GM12801 (cell line): ENCODE measurements around the gene PLEKHH2.

Experiments
- CTCF ChIP-seq: IDR thresholded peaks from one replicate; pipeline ENCODE4 v1.5.1; 2011; ENCODE audit warnings: control low read depth; ENCODE audit not compliant: insufficient read length; ENCODE audit errors: extremely low read depth

Gene PLEKHH2

GRCh38 chr2:43794956-43795355 lies 157.9 kb downstream of the PLEKHH2 start:
- no peak for TF ChIP-seq CTCF

GRCh38 chr2:43796206-43796605 lies 159.1 kb downstream of the PLEKHH2 start:
- TF ChIP-seq CTCF, result no peak

GRCh38 chr2:43798300-43798699 lies 161.2 kb downstream of the PLEKHH2 start:
- no peak for TF ChIP-seq CTCF

GRCh38 chr2:43800894-43801293 lies 163.8 kb downstream of the PLEKHH2 start:
- TF ChIP-seq CTCF, result no peak

- no peak for TF ChIP-seq CTCF
Observed at GRCh38 chr2:43802135-43802534, 165.1 kb downstream of the PLEKHH2 start.

GRCh38 chr2:43803113-43803512 lies 166.1 kb downstream of the PLEKHH2 start:
- no peak for TF ChIP-seq CTCF

GRCh38 chr2:43806719-43807031 lies 169.6 kb downstream of the PLEKHH2 start:
- TF ChIP-seq CTCF, result no peak

- no peak for TF ChIP-seq CTCF
Observed at GRCh38 chr2:43810452-43810851, 173.4 kb downstream of the PLEKHH2 start.
